ENCODE results near the gene RAPGEF2. TPM values are rescaled to one million over a fixed set of nuclear protein-coding genes. Genes with fewer than 3 reads are reported as not detected.

The RAPGEF2 gene
- total and polyA plus RNA-seq, 9 of the 15 experiments (the other 6 are each of a cell fraction or from before 2014, with no cell fraction given) = 3.1 to 32.6 (median 23.1) TPM

DNA sequence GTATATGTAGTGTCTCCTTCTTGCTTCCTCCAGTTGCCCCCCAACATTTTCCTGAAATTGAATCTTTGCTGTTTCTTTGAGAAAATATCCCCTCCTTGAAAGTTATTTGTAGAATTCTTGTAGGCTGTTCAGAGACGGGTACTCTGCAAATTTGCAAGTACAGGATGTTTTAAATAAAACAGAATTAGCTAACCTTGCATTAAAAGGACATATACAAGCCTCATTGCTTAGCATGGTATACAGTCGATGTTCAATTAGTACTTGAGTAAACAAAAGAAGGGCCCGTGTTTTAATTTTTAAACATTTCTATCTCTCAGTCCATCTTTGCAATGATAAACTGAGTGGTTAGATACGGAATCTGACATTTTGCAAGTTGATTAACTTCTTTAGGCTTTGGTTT lies 50.8 kb downstream of the RAPGEF2 start:
- Histone ChIP-seq H4K20me1 (replicated peaks; ENCODE audit: control insufficient read depth, insufficient read depth, low read length) (no peaks in the 10 kb centered on the region), H3K9me1 (ENCODE audit: control insufficient read depth, insufficient read depth, low read length) (no peaks in the 10 kb centered on the region), H3K4me3 (no peak overlapping the region), H3K79me2 (ENCODE audit: control insufficient read depth, insufficient read depth, low read length) (peaks cover 89% of the 10 kb centered on the region), H3K9ac (ENCODE audit: insufficient read depth in 1 of 2, low read depth in 2 of 2, low read length in 2 of 2) (no peak overlapping the region), H3K4me1 (replicated peaks in 1 of 2; ENCODE audit: control insufficient read depth in 2 of 2, insufficient read depth in 2 of 2, low read length in 2 of 2) (peaks cover 20 to 69% of the 10 kb centered on the region in 2 experiments; a peak in 4 of 5 replicates), H3K36me3 (ENCODE audit: control insufficient read depth, insufficient read depth, low read length) (no peaks in the 10 kb centered on the region), H3K4me2 (ENCODE audit: insufficient read depth, low read length) (no peak overlapping the region), H3K9me3 (replicated peaks; ENCODE audit: control insufficient read depth, insufficient read depth, low read depth, low read length) (no peaks in the 10 kb centered on the region), H2AFZ (ENCODE audit: low read depth, low read length) (no peak overlapping the region), H3K27me3 (ENCODE audit: control insufficient read depth in 2 of 2, insufficient read depth in 2 of 2, low read length in 2 of 2) (no peaks in the 10 kb centered on the region), H3K27ac (ENCODE audit: extremely low read depth, low read depth, low read length) (no peak overlapping the region)
- CTCF ChIA-PET (ENCODE audit: low intra/inter-chr PET ratio) = no interaction called here
- DNase-seq (ENCODE audit: extremely low read depth in 1 of 4, low spot score in 3 of 4) (no peak), FAIRE-seq (no peak), ATAC-seq (no peak)
- POLR2A ChIA-PET = no interaction called here
- WGBS (ENCODE audit: insufficient coverage, low coverage, missing lambda C conversion rate) = 40% methylated on average over 4 of the region's 4 CpGs
- in situ Hi-C loops (cut with MboI) (no loop called here), intact Hi-C loops (cut with micrococcal nuclease) (loop anchor here (5.0 kb wide), 1 partner anchor 111 kb away; no protein-coding TSS in a partner anchor)
- BruUV-seq (replicated peaks) = no TSS peak
- TF ChIP-seq ZNF583 (CRISPR knock-in tag; IDR thresholded peaks at IDR 0.05) (no peak), SMARCE1 (IDR thresholded peaks at IDR 0.05) (no peak), ESRRB (CRISPR knock-in tag; IDR thresholded peaks at IDR 0.05; ENCODE audit: borderline replicate concordance) (no peak), ZNF316 (IDR thresholded peaks at IDR 0.05) (peak; percentile 68), YY1 (IDR thresholded peaks at IDR 0.05; ENCODE audit: borderline replicate concordance in 1 of 3, control insufficient read depth in 1 of 3, extremely low read depth in 1 of 3, insufficient read depth in 3 of 3, insufficient read length in 1 of 3, insufficient replicate concordance in 2 of 3, low read depth in 1 of 3, low read length in 2 of 3) (no peak), ZNF324 (CRISPR knock-in tag; IDR thresholded peaks at IDR 0.05) (no peak)
- TF ChIP-seq, protein P1, sequence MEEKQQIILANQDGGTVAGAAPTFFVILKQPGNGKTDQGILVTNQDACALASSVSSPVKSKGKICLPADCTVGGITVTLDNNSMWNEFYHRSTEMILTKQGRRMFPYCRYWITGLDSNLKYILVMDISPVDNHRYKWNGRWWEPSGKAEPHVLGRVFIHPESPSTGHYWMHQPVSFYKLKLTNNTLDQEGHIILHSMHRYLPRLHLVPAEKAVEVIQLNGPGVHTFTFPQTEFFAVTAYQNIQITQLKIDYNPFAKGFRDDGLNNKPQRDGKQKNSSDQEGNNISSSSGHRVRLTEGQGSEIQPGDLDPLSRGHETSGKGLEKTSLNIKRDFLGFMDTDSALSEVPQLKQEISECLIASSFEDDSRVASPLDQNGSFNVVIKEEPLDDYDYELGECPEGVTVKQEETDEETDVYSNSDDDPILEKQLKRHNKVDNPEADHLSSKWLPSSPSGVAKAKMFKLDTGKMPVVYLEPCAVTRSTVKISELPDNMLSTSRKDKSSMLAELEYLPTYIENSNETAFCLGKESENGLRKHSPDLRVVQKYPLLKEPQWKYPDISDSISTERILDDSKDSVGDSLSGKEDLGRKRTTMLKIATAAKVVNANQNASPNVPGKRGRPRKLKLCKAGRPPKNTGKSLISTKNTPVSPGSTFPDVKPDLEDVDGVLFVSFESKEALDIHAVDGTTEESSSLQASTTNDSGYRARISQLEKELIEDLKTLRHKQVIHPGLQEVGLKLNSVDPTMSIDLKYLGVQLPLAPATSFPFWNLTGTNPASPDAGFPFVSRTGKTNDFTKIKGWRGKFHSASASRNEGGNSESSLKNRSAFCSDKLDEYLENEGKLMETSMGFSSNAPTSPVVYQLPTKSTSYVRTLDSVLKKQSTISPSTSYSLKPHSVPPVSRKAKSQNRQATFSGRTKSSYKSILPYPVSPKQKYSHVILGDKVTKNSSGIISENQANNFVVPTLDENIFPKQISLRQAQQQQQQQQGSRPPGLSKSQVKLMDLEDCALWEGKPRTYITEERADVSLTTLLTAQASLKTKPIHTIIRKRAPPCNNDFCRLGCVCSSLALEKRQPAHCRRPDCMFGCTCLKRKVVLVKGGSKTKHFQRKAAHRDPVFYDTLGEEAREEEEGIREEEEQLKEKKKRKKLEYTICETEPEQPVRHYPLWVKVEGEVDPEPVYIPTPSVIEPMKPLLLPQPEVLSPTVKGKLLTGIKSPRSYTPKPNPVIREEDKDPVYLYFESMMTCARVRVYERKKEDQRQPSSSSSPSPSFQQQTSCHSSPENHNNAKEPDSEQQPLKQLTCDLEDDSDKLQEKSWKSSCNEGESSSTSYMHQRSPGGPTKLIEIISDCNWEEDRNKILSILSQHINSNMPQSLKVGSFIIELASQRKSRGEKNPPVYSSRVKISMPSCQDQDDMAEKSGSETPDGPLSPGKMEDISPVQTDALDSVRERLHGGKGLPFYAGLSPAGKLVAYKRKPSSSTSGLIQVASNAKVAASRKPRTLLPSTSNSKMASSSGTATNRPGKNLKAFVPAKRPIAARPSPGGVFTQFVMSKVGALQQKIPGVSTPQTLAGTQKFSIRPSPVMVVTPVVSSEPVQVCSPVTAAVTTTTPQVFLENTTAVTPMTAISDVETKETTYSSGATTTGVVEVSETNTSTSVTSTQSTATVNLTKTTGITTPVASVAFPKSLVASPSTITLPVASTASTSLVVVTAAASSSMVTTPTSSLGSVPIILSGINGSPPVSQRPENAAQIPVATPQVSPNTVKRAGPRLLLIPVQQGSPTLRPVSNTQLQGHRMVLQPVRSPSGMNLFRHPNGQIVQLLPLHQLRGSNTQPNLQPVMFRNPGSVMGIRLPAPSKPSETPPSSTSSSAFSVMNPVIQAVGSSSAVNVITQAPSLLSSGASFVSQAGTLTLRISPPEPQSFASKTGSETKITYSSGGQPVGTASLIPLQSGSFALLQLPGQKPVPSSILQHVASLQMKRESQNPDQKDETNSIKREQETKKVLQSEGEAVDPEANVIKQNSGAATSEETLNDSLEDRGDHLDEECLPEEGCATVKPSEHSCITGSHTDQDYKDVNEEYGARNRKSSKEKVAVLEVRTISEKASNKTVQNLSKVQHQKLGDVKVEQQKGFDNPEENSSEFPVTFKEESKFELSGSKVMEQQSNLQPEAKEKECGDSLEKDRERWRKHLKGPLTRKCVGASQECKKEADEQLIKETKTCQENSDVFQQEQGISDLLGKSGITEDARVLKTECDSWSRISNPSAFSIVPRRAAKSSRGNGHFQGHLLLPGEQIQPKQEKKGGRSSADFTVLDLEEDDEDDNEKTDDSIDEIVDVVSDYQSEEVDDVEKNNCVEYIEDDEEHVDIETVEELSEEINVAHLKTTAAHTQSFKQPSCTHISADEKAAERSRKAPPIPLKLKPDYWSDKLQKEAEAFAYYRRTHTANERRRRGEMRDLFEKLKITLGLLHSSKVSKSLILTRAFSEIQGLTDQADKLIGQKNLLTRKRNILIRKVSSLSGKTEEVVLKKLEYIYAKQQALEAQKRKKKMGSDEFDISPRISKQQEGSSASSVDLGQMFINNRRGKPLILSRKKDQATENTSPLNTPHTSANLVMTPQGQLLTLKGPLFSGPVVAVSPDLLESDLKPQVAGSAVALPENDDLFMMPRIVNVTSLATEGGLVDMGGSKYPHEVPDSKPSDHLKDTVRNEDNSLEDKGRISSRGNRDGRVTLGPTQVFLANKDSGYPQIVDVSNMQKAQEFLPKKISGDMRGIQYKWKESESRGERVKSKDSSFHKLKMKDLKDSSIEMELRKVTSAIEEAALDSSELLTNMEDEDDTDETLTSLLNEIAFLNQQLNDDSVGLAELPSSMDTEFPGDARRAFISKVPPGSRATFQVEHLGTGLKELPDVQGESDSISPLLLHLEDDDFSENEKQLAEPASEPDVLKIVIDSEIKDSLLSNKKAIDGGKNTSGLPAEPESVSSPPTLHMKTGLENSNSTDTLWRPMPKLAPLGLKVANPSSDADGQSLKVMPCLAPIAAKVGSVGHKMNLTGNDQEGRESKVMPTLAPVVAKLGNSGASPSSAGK (IDR thresholded peaks at IDR 0.05) = no peak
- TF ChIP-seq, protein P2, sequence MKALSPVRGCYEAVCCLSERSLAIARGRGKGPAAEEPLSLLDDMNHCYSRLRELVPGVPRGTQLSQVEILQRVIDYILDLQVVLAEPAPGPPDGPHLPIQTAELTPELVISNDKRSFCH (CRISPR knock-in tag; IDR thresholded peaks at IDR 0.05) = no peak
- TF ChIP-seq, protein P2 (tag; IDR thresholded peaks at IDR 0.05) = no peak
